H9 (cell line): Measurements from ENCODE around the gene MAGI1. TPM values are rescaled to one million over a fixed set of nuclear protein-coding genes. Genes with fewer than 3 reads are reported as not detected.

Experiments used
- DNase-seq: peaks from one replicate; pipeline ENCODE4 v3.0.0-alpha.2; 2017
- H2AFZ ChIP-seq: one replicate; pipeline ENCODE4 v1.6.1; 2013; ENCODE audit warnings: mild to moderate bottlenecking, low read length, control low read depth, moderate library complexity
- H2AK5ac ChIP-seq: 2 replicates; pipeline ENCODE4 v1.6.1; 2013; ENCODE audit warnings: low read length, control low read depth, mixed read lengths; ENCODE audit not compliant: insufficient read length
- H2BK120ac ChIP-seq: one replicate; pipeline ENCODE4 v1.6.1; 2013; ENCODE audit warnings: low read depth, mild to moderate bottlenecking, low read length, control low read depth, inconsistent platforms; ENCODE audit not compliant: poor library complexity, severe bottlenecking
- H2BK12ac ChIP-seq: 2 replicates; pipeline ENCODE4 v1.6.1; 2013; ENCODE audit warnings: low read length, control low read depth, mixed read lengths, low read depth; ENCODE audit not compliant: insufficient read length
- H2BK15ac ChIP-seq: 2 replicates; pipeline ENCODE4 v1.6.1; 2013; ENCODE audit warnings: low read depth, low read length, control low read depth
- H2BK20ac ChIP-seq: one replicate; pipeline ENCODE4 v1.6.1; 2013; ENCODE audit warnings: low read depth, mild to moderate bottlenecking, low read length, control low read depth, inconsistent platforms; ENCODE audit not compliant: poor library complexity, severe bottlenecking
- H2BK5ac ChIP-seq: 2 replicates; pipeline ENCODE4 v1.6.1; 2013; ENCODE audit warnings: low read length, control low read depth, mixed read lengths; ENCODE audit not compliant: insufficient read length
- H3K14ac ChIP-seq: 2 replicates; pipeline ENCODE4 v1.6.1; 2013; ENCODE audit warnings: low read length, control low read depth; ENCODE audit not compliant: insufficient read depth
- H3K18ac ChIP-seq: 2 replicates; pipeline ENCODE4 v1.6.1; 2013; ENCODE audit warnings: low read depth, mild to moderate bottlenecking, mixed read lengths, low read length, control low read depth; ENCODE audit not compliant: insufficient read length
- H3K23ac ChIP-seq: 2 replicates; pipeline ENCODE4 v1.6.1; 2013; ENCODE audit warnings: low read length, control low read depth, mixed read lengths, low read depth; ENCODE audit not compliant: insufficient read length
- H3K23me2 ChIP-seq: 2 replicates; pipeline ENCODE4 v1.6.1; 2013; ENCODE audit warnings: low read depth, mild to moderate bottlenecking, mixed read lengths, low read length, control low read depth; ENCODE audit not compliant: insufficient read length, poor library complexity, severe bottlenecking
- H3K27ac ChIP-seq: 2 replicates; pipeline ENCODE4 v1.5.1; 2013; ENCODE audit warnings: low read length, control low read depth, mixed read lengths, low read depth; ENCODE audit not compliant: insufficient read length
- H3K27me3 ChIP-seq: 2 replicates; pipeline ENCODE4 v1.6.1; 2013; ENCODE audit warnings: low read length, control low read depth, inconsistent platforms; ENCODE audit not compliant: insufficient read depth
- H3K4ac ChIP-seq: 2 replicates; pipeline ENCODE4 v1.6.1; 2013; ENCODE audit warnings: low read depth, mild to moderate bottlenecking, control low read depth, inconsistent platforms, low read length, moderate library complexity
- H3K4me1 ChIP-seq: 2 replicates; pipeline ENCODE4 v1.6.1; 2013; ENCODE audit warnings: low read length, control low read depth, inconsistent platforms; ENCODE audit not compliant: insufficient read depth
- H3K4me2 ChIP-seq: 2 replicates; pipeline ENCODE4 v1.6.1; 2013; ENCODE audit warnings: low read length, control low read depth, mixed read lengths; ENCODE audit not compliant: insufficient read length, insufficient read depth
- H3K56ac ChIP-seq: 2 replicates; pipeline ENCODE4 v1.6.1; 2013; ENCODE audit warnings: low read depth, mild to moderate bottlenecking, mixed read lengths, low read length, control low read depth; ENCODE audit not compliant: insufficient read length
- H3K79me1 ChIP-seq: 2 replicates; pipeline ENCODE4 v1.6.1; 2013; ENCODE audit warnings: low read depth, mild to moderate bottlenecking, moderate library complexity, low read length, control low read depth, inconsistent platforms; ENCODE audit not compliant: insufficient read depth, poor library complexity, severe bottlenecking
- H3K79me2 ChIP-seq: 2 replicates; pipeline ENCODE4 v1.6.1; 2013; ENCODE audit warnings: low read length, control low read depth, inconsistent platforms; ENCODE audit not compliant: insufficient read depth
- H3K9ac ChIP-seq: 2 replicates; pipeline ENCODE4 v1.6.1; 2013; ENCODE audit warnings: low read length, control low read depth, mixed read lengths; ENCODE audit not compliant: insufficient read length; ENCODE audit errors: extremely low read depth
- H3K9me3 ChIP-seq: one replicate; pipeline ENCODE4 v1.6.1; 2013; ENCODE audit warnings: low read depth, low read length, inconsistent platforms; ENCODE audit not compliant: control insufficient read depth
- H3T11ph ChIP-seq: one replicate; pipeline ENCODE4 v1.6.1; 2013; ENCODE audit warnings: mild to moderate bottlenecking, low read length, control low read depth, inconsistent platforms
- H4K20me1 ChIP-seq: one replicate; pipeline ENCODE4 v1.6.1; 2013; ENCODE audit not compliant: control insufficient read depth, insufficient read length, insufficient read depth
- H4K5ac ChIP-seq: 2 replicates; pipeline ENCODE4 v1.6.1; 2013; ENCODE audit warnings: low read depth, mild to moderate bottlenecking, mixed read lengths, low read length, control low read depth; ENCODE audit not compliant: insufficient read length
- H4K8ac ChIP-seq: replicated peaks from 2 replicates; pipeline ENCODE4 v1.6.1; 2013; ENCODE audit warnings: low read length, control low read depth, mixed read lengths, low read depth; ENCODE audit not compliant: insufficient read length
- H4K91ac ChIP-seq: 2 replicates; pipeline ENCODE4 v1.6.1; 2013; ENCODE audit warnings: low read depth, mild to moderate bottlenecking, moderate library complexity, mixed read lengths, low read length, control low read depth; ENCODE audit not compliant: insufficient read length
- H3K27ac Mint-ChIP-seq, 3 experiments: 2 replicates in 2 of 3; 3 replicates in 1 of 3; pipeline ENCODE4 v1.8.0; 2020 to 2021; ENCODE audit warnings: mixed read lengths in 3 of 3, mild to moderate bottlenecking in 1 of 3, moderate library complexity in 1 of 3
- H3K27me3 Mint-ChIP-seq: 2 replicates; pipeline ENCODE4 v1.8.0; 2021; ENCODE audit warnings: low read depth, mild to moderate bottlenecking, moderate library complexity, mixed read lengths
- H3K36me3 Mint-ChIP-seq, 3 experiments: 2 replicates in 2 of 3; 3 replicates in 1 of 3; pipeline ENCODE4 v1.8.0; 2020 to 2021; ENCODE audit warnings: low read depth in 3 of 3, mixed read lengths in 3 of 3; ENCODE audit not compliant: insufficient read depth in 1 of 3
- H3K4me1 Mint-ChIP-seq, 2 experiments: 2 replicates each; pipeline ENCODE4 v1.8.0; 2020; ENCODE audit warnings: mixed read lengths in 2 of 2
- H3K4me3 Mint-ChIP-seq, 2 experiments: 2 replicates in 1 of 2; 3 replicates in 1 of 2; pipeline ENCODE4 v1.8.0; 2020 to 2021; ENCODE audit warnings: mild to moderate bottlenecking in 2 of 2, mixed read lengths in 2 of 2, moderate library complexity in 1 of 2
- H3K9me3 Mint-ChIP-seq, 2 experiments: 2 replicates in 1 of 2; 3 replicates in 1 of 2; pipeline ENCODE4 v1.8.0; 2020; ENCODE audit warnings: mild to moderate bottlenecking in 2 of 2, mixed read lengths in 2 of 2, moderate library complexity in 1 of 2
- WGBS: extraction: QIAGEN DNeasy Blood & Tissue Kit; methylation state at CpG from one replicate; pipeline ENCODE4 v1.1.7; 2013; ENCODE audit warnings: missing lambda C conversion rate, low lambda C conversion rate, mixed read lengths; ENCODE audit not compliant: insufficient read length; ENCODE audit errors: extremely low coverage; 5-methylcytosine and 5-hydroxymethylcytosine counted together
- total RNA-seq: library from RNA; stranded (reverse); gene quantifications from 2 replicates; pipeline ENCODE4 v1.2.1, GENCODE V29; 2021
- TF ChIP-seq, protein P1 (sequence below): fragments of 200-600 bp; sonication (generic); conservative IDR thresholded peaks from 3 replicates; pipeline ENCODE4 v1.8.0; 2021; ENCODE audit warnings: antibody characterized with exemption, mild to moderate bottlenecking

Gene MAGI1
- total RNA-seq, 1 experiment from 2014 or later: 65.7 TPM

DNA sequence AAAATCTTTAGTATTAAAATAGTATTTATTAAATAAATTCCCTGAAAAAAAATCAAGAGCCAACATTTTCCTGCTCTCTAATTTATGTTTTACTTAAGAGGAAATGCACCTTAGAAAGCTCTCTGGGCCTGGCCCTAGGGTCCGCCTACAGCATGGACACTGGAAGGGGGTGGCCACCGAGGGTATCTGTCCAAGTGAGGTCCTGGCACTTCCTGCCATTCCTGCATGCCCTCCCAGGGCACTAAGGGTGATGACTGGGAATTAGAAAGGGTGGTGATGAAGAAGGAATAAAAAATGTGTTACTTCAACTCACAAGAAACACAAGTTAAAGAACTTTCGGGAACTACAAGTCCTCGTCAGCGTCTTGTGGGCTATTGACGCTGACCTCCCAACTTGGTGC lies 92.8 kb downstream of the MAGI1 start:
- H3K4me3 Mint-ChIP-seq: no peak overlapping the region
- Histone ChIP-seq H3K18ac (no peak overlapping the region), H3K9ac (no peak overlapping the region), H4K91ac (no peak overlapping the region), H3K14ac (no peak overlapping the region), H3K23me2 (peaks cover 2% of the 10 kb centered on the region), H4K20me1 (no peaks in the 10 kb centered on the region), H3K79me1 (peaks cover 3% of the 10 kb centered on the region), H3K56ac (no peak overlapping the region), H4K8ac (no peak overlapping the region), H3K23ac (no peak overlapping the region), H2BK12ac (no peak overlapping the region), H2BK15ac (no peak overlapping the region), H2AFZ (no peak overlapping the region), H3K27ac (no peak overlapping the region), H3K4me2 (no peak overlapping the region), H3K4ac (no peak overlapping the region), H2BK5ac (no peak overlapping the region), H2BK20ac (no peak overlapping the region), H2BK120ac (no peak overlapping the region), H4K5ac (no peak overlapping the region), H2AK5ac (no peak overlapping the region), H3K4me1 (peaks cover 6% of the 10 kb centered on the region), H3K27me3 (peaks cover 2% of the 10 kb centered on the region; the same call in 1 of the 2 replicates), H3K9me3 (no peaks in the 10 kb centered on the region), H3K79me2 (peaks cover 2% of the 10 kb centered on the region; the same call in 1 of the 2 replicates), H3T11ph (no peak overlapping the region)
- H3K9me3 Mint-ChIP-seq: no peaks in the 10 kb centered on the region
- TF ChIP-seq, protein P1, sequence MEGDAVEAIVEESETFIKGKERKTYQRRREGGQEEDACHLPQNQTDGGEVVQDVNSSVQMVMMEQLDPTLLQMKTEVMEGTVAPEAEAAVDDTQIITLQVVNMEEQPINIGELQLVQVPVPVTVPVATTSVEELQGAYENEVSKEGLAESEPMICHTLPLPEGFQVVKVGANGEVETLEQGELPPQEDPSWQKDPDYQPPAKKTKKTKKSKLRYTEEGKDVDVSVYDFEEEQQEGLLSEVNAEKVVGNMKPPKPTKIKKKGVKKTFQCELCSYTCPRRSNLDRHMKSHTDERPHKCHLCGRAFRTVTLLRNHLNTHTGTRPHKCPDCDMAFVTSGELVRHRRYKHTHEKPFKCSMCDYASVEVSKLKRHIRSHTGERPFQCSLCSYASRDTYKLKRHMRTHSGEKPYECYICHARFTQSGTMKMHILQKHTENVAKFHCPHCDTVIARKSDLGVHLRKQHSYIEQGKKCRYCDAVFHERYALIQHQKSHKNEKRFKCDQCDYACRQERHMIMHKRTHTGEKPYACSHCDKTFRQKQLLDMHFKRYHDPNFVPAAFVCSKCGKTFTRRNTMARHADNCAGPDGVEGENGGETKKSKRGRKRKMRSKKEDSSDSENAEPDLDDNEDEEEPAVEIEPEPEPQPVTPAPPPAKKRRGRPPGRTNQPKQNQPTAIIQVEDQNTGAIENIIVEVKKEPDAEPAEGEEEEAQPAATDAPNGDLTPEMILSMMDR: no peak
- peaks cover 7% of the 10 kb centered on the region for H3K27me3 Mint-ChIP-seq
- no CpG with 5 or more reads among the region's 6 CpGs for WGBS
- DNase-seq: no peak
- H3K27ac Mint-ChIP-seq: no peak overlapping the region
- peaks cover 47 to 50% of the 10 kb centered on the region in 2 experiments for H3K4me1 Mint-ChIP-seq
- H3K36me3 Mint-ChIP-seq: no peaks in the 10 kb centered on the region
